Heart left ventricle (tissue), 16 donors: ENCODE data around the gene GPR155. TPM values are rescaled to one million over a fixed set of nuclear protein-coding genes. Genes with fewer than 3 reads are reported as not detected.

Experiments used
- ATAC-seq, 4 donors: fragments of 200-7000 bp; cut with Tn5 transposase; one replicate each; pipeline ENCODE4 v1.9.1; 2020 to 2022; ENCODE audit warnings: moderate library complexity in 4 of 4, mild to moderate bottlenecking in 3 of 4, moderate number of reproducible peaks in 1 of 4
- DNase-seq, 5 donors: peaks; one replicate each; pipeline ENCODE4 v3.0.0-alpha.2; 2020
- H3K27ac ChIP-seq, 12 donors: fragments of 200-600 bp; sonication (generic) in 4 of 12; one replicate each; pipeline versions ENCODE4 v1.5.0 to v1.8.0; 2016 to 2022; ENCODE audit warnings: mild to moderate bottlenecking in 2 of 12
- H3K27me3 ChIP-seq, 9 donors: fragments of 200-600 bp; sonication (generic) in 2 of 9; one replicate each; pipeline versions ENCODE4 v1.5.1 to v1.8.0; 2016 to 2022; ENCODE audit warnings: mild to moderate bottlenecking in 3 of 9
- H3K36me3 ChIP-seq, 9 donors: fragments of 200-600 bp; sonication (generic) in 2 of 9; one replicate each; pipeline versions ENCODE4 v1.5.0 to v1.8.0; 2018 to 2022; ENCODE audit warnings: mild to moderate bottlenecking in 2 of 9
- H3K4me1 ChIP-seq, 12 donors: fragments of 200-600 bp; sonication (generic) in 4 of 12; one replicate each; pipeline versions ENCODE4 v1.5.0 to v1.8.0; 2016 to 2022; ENCODE audit warnings: mild to moderate bottlenecking in 3 of 12
- H3K4me3 ChIP-seq, 12 donors: fragments of 200-600 bp; sonication (generic) in 4 of 12; one replicate each; pipeline versions ENCODE4 v1.5.0 to v1.8.0; 2017 to 2022; ENCODE audit warnings: mild to moderate bottlenecking in 9 of 12, moderate library complexity in 4 of 12
- H3K9me3 ChIP-seq, 12 donors: fragments of 200-600 bp; sonication (generic) in 4 of 12; one replicate each; pipeline versions ENCODE4 v1.5.0 to v1.8.0; 2016 to 2022; ENCODE audit warnings: mild to moderate bottlenecking in 1 of 12
- CTCF ChIP-seq, 12 donors: fragments of 200-600 bp; sonication (generic) in 4 of 12; IDR thresholded peaks; one replicate each; pipeline versions ENCODE4 v1.5.0 to v1.8.0; 2018 to 2022; ENCODE audit warnings: antibody characterized with exemption in 12 of 12, mild to moderate bottlenecking in 5 of 12
- POLR2A ChIP-seq, 2 donors: fragments of 450-650 bp; IDR thresholded peaks; one replicate each; pipeline ENCODE4 v1.6.1; 2017; ENCODE audit warnings: antibody characterized with exemption in 2 of 2, mild to moderate bottlenecking in 2 of 2, moderate library complexity in 2 of 2
- WGBS, 4 donors: extraction: QIAGEN DNeasy Blood & Tissue Kit in 2 of 4; methylation state at CpG; one replicate each; pipeline versions ENCODE4 v1.1.5 to v1.1.7; 2013 to 2018; 5-methylcytosine and 5-hydroxymethylcytosine counted together
- intact Hi-C, 10 donors: fragments of 100-400 bp; cut with DNase I; formaldehyde crosslinking; loops; one replicate each; pipeline versions ENCODE4 v1.11.1 to v1.14.2; 2022
- long read RNA-seq, 3 donors: library from polyadenylated mRNA; unstranded; transcript quantifications; one replicate each; pipeline ENCODE4 v2.0.0, GENCODE V29; 2020 to 2021
- polyA plus RNA-seq, 2 donors: library from polyadenylated mRNA; stranded (reverse); fragments of 200-250 nt; gene quantifications; one replicate each; pipeline ENCODE4 v1.2.3, GENCODE V29; 2013
- total RNA-seq, 9 donors: library from RNA; depleted of rRNA in 2 of 9; stranded (reverse); fragments of >200 nt in 2 of 9; fragmentation: NEBNext Ultra II Directional in 3 of 9; extraction: Animal tissue kit (Norgen Biotek cat#: 25700) in 3 of 9; gene quantifications; one replicate each; pipeline versions ENCODE4 v1.1.0 to v1.2.4, GENCODE V29; 2016 to 2023
- donor health status: ischemic (EF 13 %, LVEDD 7.1; RV severe dilation, severe dysfunction).
- donor health status: healthy with polysubstance abuse.
- donor health status: DM: no; HTN: yes; CAD: no.
- donor health status: DM: no; HTN: no; CAD: no.
- donor health status: ischemic (EF 25% LVEDD 6.9; RV normal size, moderate dysfunction).
- donor health status: ischemic (EF 25% LVEDD 5.7; RV mildly dilated, moderate dysfunction).
- donor health status: healthy.
- donor health status: DM: yes; HTN: yes; CAD: no.
- donor health status: ischemic (EF 35%, LVEDD 5.7; RV mildly dilated, moderate dysfunction).
- donor health status: nonischemic (EF 11% LVEDD 7.7; RV severe dilation, severe dysfunction).
- donor health status: DM: yes; HTN: yes; CAD: no.
- donor health status: PGD.
- donor health status: ischemic (EF 29% LVEDD 5.4; RV normal size, mild dysfunction).
- donor health status: nonischemic (EF 23%, LVEDD 6.1; RV moderate dilation, normal function).

Gene GPR155
- 10 to 100 TPM; 13.7 to 21.3 (median 16.3) TPM for total RNA-seq
- 1 to 10 TPM; 3.5 to 6.5 TPM for polyA plus RNA-seq
- long read RNA-seq, donor 1, full-length matches to known transcripts, result 30 of 45 reads
- long read RNA-seq, donor 1, partial matches to known transcripts, result 6 of 45 reads
- long read RNA-seq, donor 1, other reads (novel, unspliced or antisense), result 9 of 45 reads
- long read RNA-seq, donor 2, full-length matches to known transcripts, result 80 of 113 reads
- long read RNA-seq, donor 2, partial matches to known transcripts, result 8 of 113 reads
- long read RNA-seq, donor 2, other reads (novel, unspliced or antisense), result 25 of 113 reads
- long read RNA-seq, donor 3, full-length matches to known transcripts, result 47 of 68 reads
- long read RNA-seq, donor 3, partial matches to known transcripts, result 5 of 68 reads
- long read RNA-seq, donor 3, other reads (novel, unspliced or antisense), result 16 of 68 reads

GRCh38 chr2:174486563-174487107 is at the start of gene GPR155:
GPR155 (minus strand) TSS chr2:174487029; CDS start chr2:174481956, 5,073 bp downstream.
- 0 to 1% (median 0%) methylated on average over 24 to 42 of the region's 42 CpGs for WGBS, 4 donors
- intact Hi-C loops, result loop anchor here in 2 of 10 donors (5.0 kb wide), 2 partner anchors 76 to 116 kb away; no protein-coding TSS in a partner anchor
- H3K36me3 ChIP-seq, result peaks cover 0 to 10% (median 3%) of the 10 kb centered on the region in 9 donors
- no peaks in the 10 kb centered on the region for H3K9me3 ChIP-seq
- H3K4me3 ChIP-seq, result peak within 1 kb of the TSS; percentile 72 to 96 (median 92)
- peak within 1 kb of the TSS; percentile 83 to 96 (median 91) for H3K27ac ChIP-seq
- peaks cover 0 to 29% (median 3%) of the 10 kb centered on the region in 12 donors for H3K4me1 ChIP-seq
- ATAC-seq (peak; percentile 27 to 78 (median 71)), DNase-seq (peak; percentile 75 to 86 (median 76))
- no peaks in the 10 kb centered on the region for H3K27me3 ChIP-seq
- TF ChIP-seq POLR2A (IDR thresholded peaks at IDR 0.05) (no peak), CTCF (IDR thresholded peaks at IDR 0.05) (peak in 5 of 12 donors; percentile 10 to 24 (median 13))

- intact Hi-C loops, result no loop called here
- Histone ChIP-seq H3K4me3 (no peak overlapping the region), H3K27me3 (peaks cover 0 to 4% (median 0%) of the 10 kb centered on the region in 9 donors), H3K36me3 (no peaks in the 10 kb centered on the region), H3K9me3 (no peaks in the 10 kb centered on the region), H3K27ac (no peak overlapping the region), H3K4me1 (peaks cover 0 to 8% (median 0%) of the 10 kb centered on the region in 12 donors)
- ATAC-seq (no peak), DNase-seq (no peak)
- 86 to 90% (median 89%) methylated on average over 11 of the region's 11 CpGs for WGBS, 4 donors
- no peak for TF ChIP-seq POLR2A (IDR thresholded peaks at IDR 0.05)
- no peak for TF ChIP-seq CTCF (IDR thresholded peaks at IDR 0.05)
These were observed 49.2 kb upstream of the GPR155 start for GRCh38 chr2:174535757-174536703.

GRCh38 chr2:174535083-174535482 is 48.3 kb upstream of the GPR155 start:
- DNase-seq, result no peak
- TF ChIP-seq CTCF (IDR thresholded peaks at IDR 0.05), result no peak
- no peak for TF ChIP-seq POLR2A (IDR thresholded peaks at IDR 0.05)
- H3K4me3 ChIP-seq, result no peak overlapping the region
- 59 to 69% (median 63%) methylated on average over 3 of the region's 3 CpGs for WGBS, 4 donors
- H3K9me3 ChIP-seq, result no peaks in the 10 kb centered on the region
- intact Hi-C loops, result no loop called here
- peaks cover 0 to 8% (median 0%) of the 10 kb centered on the region in 12 donors for H3K4me1 ChIP-seq
- no peak overlapping the region for H3K27ac ChIP-seq
- H3K27me3 ChIP-seq, result peaks cover 0 to 3% (median 0%) of the 10 kb centered on the region in 9 donors
- no peak for ATAC-seq
- no peaks in the 10 kb centered on the region for H3K36me3 ChIP-seq
